ENCODE measurements around the gene NR0B2.
"Not testable (repeated sequence)": the region's sequence is repeated elsewhere in the genome, so short reads cannot be mapped to it uniquely, and the experiment has no call there.

NR0B2 gene

DNA sequence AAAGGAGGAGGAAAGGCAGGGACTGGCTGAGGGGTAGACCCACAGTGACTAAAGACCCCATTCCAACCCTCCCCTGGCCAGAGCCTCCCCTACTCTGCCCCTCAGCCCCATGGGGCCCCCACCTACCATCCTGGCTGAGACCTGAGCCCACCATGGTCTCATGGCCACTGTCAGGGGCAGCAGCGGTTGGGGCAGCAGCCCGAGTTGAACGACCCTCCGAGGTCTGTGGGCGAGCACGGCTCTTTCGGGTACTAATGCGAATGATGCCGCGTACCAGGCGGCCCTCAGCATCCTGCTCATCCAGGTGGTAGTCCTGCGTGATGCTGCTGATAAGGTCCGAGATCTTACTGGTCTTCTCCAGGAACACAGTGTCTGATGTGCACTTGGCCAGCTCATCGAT lies 37.4 kb upstream of the NR0B2 start:
- Histone ChIP-seq H3K36me3 (ENCODE audit: control insufficient read depth in 2 of 2, insufficient read depth in 2 of 2, low read length in 2 of 2) (peaks cover 33 to 35% of the 10 kb centered on the region in 2 donors), H3K27ac (ENCODE audit: low read depth in 2 of 2, low read length in 2 of 2) (no peak overlapping the region), H3K9me3 (ENCODE audit: control insufficient read depth in 2 of 2, low read length in 2 of 2) (no peaks in the 10 kb centered on the region), H3K9ac (ENCODE audit: low read depth in 1 of 2, low read length in 2 of 2) (no peak overlapping the region), H3K4me1 (ENCODE audit: control insufficient read depth in 2 of 2, insufficient read depth in 2 of 2, low read length in 2 of 2) (peaks cover 2 to 4% of the 10 kb centered on the region in 2 donors), H3K4me3 (ENCODE audit: low read length in 2 of 2) (no peak overlapping the region), H3K27me3 (ENCODE audit: control insufficient read depth in 2 of 2, insufficient read depth in 2 of 2, low read length in 2 of 2) (no peaks in the 10 kb centered on the region)

DNA sequence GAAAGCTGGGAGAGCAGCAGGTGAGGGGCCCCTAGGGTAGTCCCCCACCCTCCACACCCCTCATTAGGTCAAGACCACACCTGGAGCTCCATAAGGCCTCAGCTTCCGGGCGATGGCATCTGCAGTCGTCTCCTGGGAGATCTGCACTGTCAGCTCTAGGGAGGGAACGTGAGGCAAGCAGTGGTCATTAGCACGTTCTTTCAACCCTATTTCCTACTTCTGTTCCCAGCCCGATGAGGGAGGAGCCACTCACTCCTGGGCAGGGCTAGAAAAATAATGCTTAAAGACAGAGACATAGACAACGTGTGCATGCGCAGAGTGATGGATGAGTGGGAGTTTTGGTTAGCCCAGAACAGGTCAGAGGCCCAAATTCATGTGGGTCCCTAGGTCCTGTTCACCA lies 36.8 kb upstream of the NR0B2 start:
- Histone ChIP-seq H3K9me3 (ENCODE audit: control insufficient read depth in 2 of 2, low read length in 2 of 2) (no peaks in the 10 kb centered on the region), H3K36me3 (ENCODE audit: control insufficient read depth in 2 of 2, insufficient read depth in 2 of 2, low read length in 2 of 2) (peaks cover 36 to 38% of the 10 kb centered on the region in 2 donors), H3K4me1 (ENCODE audit: control insufficient read depth in 2 of 2, insufficient read depth in 2 of 2, low read length in 2 of 2) (peaks cover 5 to 10% of the 10 kb centered on the region in 2 donors), H3K27me3 (ENCODE audit: control insufficient read depth in 2 of 2, insufficient read depth in 2 of 2, low read length in 2 of 2) (no peaks in the 10 kb centered on the region), H3K4me3 (ENCODE audit: low read length in 2 of 2) (no peak overlapping the region), H3K9ac (ENCODE audit: low read depth in 1 of 2, low read length in 2 of 2) (no peak overlapping the region), H3K27ac (ENCODE audit: low read depth in 2 of 2, low read length in 2 of 2) (no peak overlapping the region)

GRCh38 chr1:26949926-26950319 lies 36.1 kb upstream of the NR0B2 start:
- Histone ChIP-seq H3K27ac (ENCODE audit: low read depth in 2 of 2, low read length in 2 of 2) (no peak overlapping the region), H3K36me3 (ENCODE audit: control insufficient read depth in 2 of 2, insufficient read depth in 2 of 2, low read length in 2 of 2) (peaks cover 42 to 45% of the 10 kb centered on the region in 2 donors), H3K4me1 (ENCODE audit: control insufficient read depth in 2 of 2, insufficient read depth in 2 of 2, low read length in 2 of 2) (peaks cover 10 to 16% of the 10 kb centered on the region in 2 donors), H3K27me3 (ENCODE audit: control insufficient read depth in 2 of 2, insufficient read depth in 2 of 2, low read length in 2 of 2) (no peaks in the 10 kb centered on the region), H3K4me3 (ENCODE audit: low read length in 2 of 2) (no peak overlapping the region), H3K9ac (ENCODE audit: low read depth in 1 of 2, low read length in 2 of 2) (no peak overlapping the region), H3K9me3 (ENCODE audit: control insufficient read depth in 2 of 2, low read length in 2 of 2) (no peaks in the 10 kb centered on the region)

DNA sequence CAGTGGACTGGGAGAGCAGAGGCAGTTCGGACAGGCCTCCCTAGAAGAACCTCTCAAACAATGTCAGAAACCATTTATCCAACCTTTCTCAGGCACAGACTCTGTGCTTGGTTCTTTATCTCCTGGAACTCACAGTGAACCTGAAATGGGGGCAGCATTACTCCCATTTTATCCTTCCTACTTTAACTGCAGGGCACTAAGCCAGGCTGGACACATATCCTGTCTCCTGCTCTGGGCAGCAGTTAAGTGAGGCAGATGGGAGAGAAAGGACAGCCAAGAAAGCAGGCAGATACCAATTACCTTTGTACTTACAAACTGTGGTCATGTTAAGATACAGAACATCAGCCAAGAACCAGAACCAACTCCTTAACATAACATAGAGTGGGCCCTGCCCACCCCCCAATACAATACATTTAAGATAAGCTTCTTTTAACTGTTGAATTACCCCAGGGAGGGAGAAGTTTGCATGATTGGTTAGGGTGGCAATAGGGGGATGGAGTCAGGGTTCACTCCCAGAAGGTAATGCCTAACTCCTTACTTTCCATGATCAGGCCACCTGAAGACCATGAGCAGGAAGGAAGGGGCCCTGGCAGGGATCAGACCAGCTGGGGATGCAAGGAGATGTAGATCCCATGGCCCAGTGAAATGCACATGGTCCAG lies 35.6 kb upstream of the NR0B2 start:
- Histone ChIP-seq H3K9me3 (ENCODE audit: control insufficient read depth in 2 of 2, low read length in 2 of 2) (no peaks in the 10 kb centered on the region), H3K9ac (ENCODE audit: low read depth in 1 of 2, low read length in 2 of 2) (no peak overlapping the region), H3K36me3 (ENCODE audit: control insufficient read depth in 2 of 2, insufficient read depth in 2 of 2, low read length in 2 of 2) (peaks cover 43 to 46% of the 10 kb centered on the region in 2 donors), H3K4me3 (ENCODE audit: low read length in 2 of 2) (no peak overlapping the region), H3K27me3 (ENCODE audit: control insufficient read depth in 2 of 2, insufficient read depth in 2 of 2, low read length in 2 of 2) (no peaks in the 10 kb centered on the region), H3K4me1 (ENCODE audit: control insufficient read depth in 2 of 2, insufficient read depth in 2 of 2, low read length in 2 of 2) (peaks cover 10 to 17% of the 10 kb centered on the region in 2 donors), H3K27ac (ENCODE audit: low read depth in 2 of 2, low read length in 2 of 2) (no peak overlapping the region)

DNA sequence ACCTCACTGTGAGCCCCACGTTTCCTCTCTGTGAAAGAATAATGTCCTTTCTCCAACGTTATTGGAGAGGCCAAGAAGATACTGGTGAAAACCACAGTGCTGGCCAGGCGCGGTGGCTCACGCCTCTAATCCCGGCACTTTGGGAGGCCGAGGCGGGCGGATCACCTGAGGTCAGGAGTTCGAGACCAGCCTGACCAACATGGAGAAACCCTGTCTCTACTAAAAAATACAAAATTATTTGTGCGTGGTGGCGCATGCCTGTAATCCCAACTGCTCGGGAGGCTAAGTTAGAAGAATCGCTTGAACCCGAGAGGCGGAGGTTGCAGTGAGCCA lies 34.9 kb upstream of the NR0B2 start:
- H3K9ac ChIP-seq (ENCODE audit: low read depth in 1 of 2, low read length in 2 of 2); H3K9me3 ChIP-seq (ENCODE audit: control insufficient read depth in 2 of 2, low read length in 2 of 2); H3K27ac ChIP-seq (ENCODE audit: low read depth in 2 of 2, low read length in 2 of 2); H3K27me3 ChIP-seq (ENCODE audit: control insufficient read depth in 2 of 2, insufficient read depth in 2 of 2, low read length in 2 of 2); H3K4me3 ChIP-seq (ENCODE audit: low read length in 2 of 2): not testable (repeated sequence)
- H3K36me3 ChIP-seq (ENCODE audit: control insufficient read depth in 2 of 2, insufficient read depth in 2 of 2, low read length in 2 of 2): peaks cover 43 to 52% of the 10 kb centered on the region in 2 donors
- H3K4me1 ChIP-seq (ENCODE audit: control insufficient read depth in 2 of 2, insufficient read depth in 2 of 2, low read length in 2 of 2): peaks cover 10 to 17% of the 10 kb centered on the region in 2 donors

DNA sequence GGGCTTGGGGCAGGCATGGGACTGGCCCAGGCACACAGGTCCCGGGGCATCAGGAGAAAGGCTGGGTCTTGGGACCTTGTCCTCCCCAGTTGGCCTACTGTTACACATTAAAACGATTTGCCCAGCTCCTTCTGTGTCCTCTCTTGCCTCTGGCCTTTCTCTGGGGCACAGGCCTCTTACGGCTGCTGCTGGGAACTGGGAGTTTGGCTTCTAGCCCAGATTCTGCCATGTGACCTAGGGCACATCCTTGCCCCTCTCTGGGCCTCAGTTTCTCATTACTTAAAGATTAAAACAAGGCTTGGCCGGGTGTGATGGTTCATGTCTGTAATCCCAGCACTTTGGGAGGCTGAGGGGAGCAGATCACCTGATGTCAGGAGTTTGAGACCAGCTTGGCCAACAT lies 32.5 kb upstream of the NR0B2 start:
- peak overlapping the region in 1 of 2 donors; percentile 45 for H3K9ac ChIP-seq (ENCODE audit: low read depth in 1 of 2, low read length in 2 of 2)
- H3K4me3 ChIP-seq (ENCODE audit: low read length in 2 of 2): no peak overlapping the region
- peak overlapping the region; percentile 66 to 67 for H3K27ac ChIP-seq (ENCODE audit: low read depth in 2 of 2, low read length in 2 of 2)
- no peaks in the 10 kb centered on the region for H3K27me3 ChIP-seq (ENCODE audit: control insufficient read depth in 2 of 2, insufficient read depth in 2 of 2, low read length in 2 of 2)
- no peaks in the 10 kb centered on the region for H3K9me3 ChIP-seq (ENCODE audit: control insufficient read depth in 2 of 2, low read length in 2 of 2)
- peaks cover 10 to 17% of the 10 kb centered on the region in 2 donors for H3K4me1 ChIP-seq (ENCODE audit: control insufficient read depth in 2 of 2, insufficient read depth in 2 of 2, low read length in 2 of 2)
- H3K36me3 ChIP-seq (ENCODE audit: control insufficient read depth in 2 of 2, insufficient read depth in 2 of 2, low read length in 2 of 2): peaks cover 52 to 67% of the 10 kb centered on the region in 2 donors

DNA sequence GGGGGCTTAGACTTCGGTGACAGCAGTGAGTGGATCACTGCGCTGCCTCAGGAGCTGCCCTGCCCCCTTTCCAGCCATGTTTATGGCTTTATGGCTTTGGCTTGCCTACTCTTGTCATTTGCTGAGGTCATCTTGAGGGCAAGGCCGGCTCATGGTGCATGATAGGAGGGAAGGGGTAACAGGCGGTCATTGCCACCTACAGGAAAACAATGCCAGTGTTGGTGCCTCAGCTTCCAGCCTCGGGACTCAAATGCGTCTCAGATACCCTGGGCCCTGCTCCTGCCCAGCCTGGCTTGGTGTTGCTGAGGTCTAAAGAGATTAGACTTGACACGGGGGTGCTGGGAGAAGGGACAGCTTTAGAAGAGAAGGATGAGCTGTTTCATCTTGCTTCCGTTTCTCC lies 32.0 kb upstream of the NR0B2 start:
- no peaks in the 10 kb centered on the region for H3K9me3 ChIP-seq (ENCODE audit: control insufficient read depth in 2 of 2, low read length in 2 of 2)
- peak overlapping the region; percentile 13 to 26 for H3K9ac ChIP-seq (ENCODE audit: low read depth in 1 of 2, low read length in 2 of 2)
- H3K27ac ChIP-seq (ENCODE audit: low read depth in 2 of 2, low read length in 2 of 2): peak overlapping the region; percentile 66 to 67
- no peaks in the 10 kb centered on the region for H3K27me3 ChIP-seq (ENCODE audit: control insufficient read depth in 2 of 2, insufficient read depth in 2 of 2, low read length in 2 of 2)
- H3K4me1 ChIP-seq (ENCODE audit: control insufficient read depth in 2 of 2, insufficient read depth in 2 of 2, low read length in 2 of 2): peaks cover 10 to 17% of the 10 kb centered on the region in 2 donors
- peaks cover 47 to 65% of the 10 kb centered on the region in 2 donors for H3K36me3 ChIP-seq (ENCODE audit: control insufficient read depth in 2 of 2, insufficient read depth in 2 of 2, low read length in 2 of 2)
- peak overlapping the region in 1 of 2 donors; percentile 26 for H3K4me3 ChIP-seq (ENCODE audit: low read length in 2 of 2)

DNA sequence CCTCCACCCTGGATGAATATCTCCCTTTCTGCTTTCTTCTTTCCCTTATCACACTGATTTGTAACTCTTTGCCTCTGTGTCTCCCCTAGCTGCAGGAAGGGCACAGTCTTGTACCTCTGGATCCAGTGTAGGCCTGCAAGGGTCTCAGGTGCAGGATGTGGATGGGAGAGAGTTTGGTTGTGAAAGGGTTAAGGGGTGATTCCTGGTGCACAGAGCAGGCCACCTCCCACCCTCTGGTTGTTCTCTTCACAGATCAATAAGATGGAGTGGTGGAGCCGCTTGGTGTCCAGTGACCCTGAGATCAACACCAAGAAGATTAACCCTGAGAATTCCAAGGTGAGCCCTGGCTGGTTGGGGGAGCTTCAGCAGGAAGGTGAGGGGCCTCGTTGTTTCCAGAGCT lies 31.4 kb upstream of the NR0B2 start:
- Histone ChIP-seq H3K36me3 (ENCODE audit: control insufficient read depth in 2 of 2, insufficient read depth in 2 of 2, low read length in 2 of 2) (peaks cover 42 to 62% of the 10 kb centered on the region in 2 donors), H3K9ac (ENCODE audit: low read depth in 1 of 2, low read length in 2 of 2) (peak overlapping the region; percentile 13 to 26), H3K27ac (ENCODE audit: low read depth in 2 of 2, low read length in 2 of 2) (peak overlapping the region; percentile 16 to 66)

GRCh38 chr1:26942656-26943055 lies 28.9 kb upstream of the NR0B2 start:
- Histone ChIP-seq H3K27me3 (ENCODE audit: control insufficient read depth in 2 of 2, insufficient read depth in 2 of 2, low read length in 2 of 2) (no peaks in the 10 kb centered on the region), H3K9me3 (ENCODE audit: control insufficient read depth in 2 of 2, low read length in 2 of 2) (no peaks in the 10 kb centered on the region), H3K9ac (ENCODE audit: low read depth in 1 of 2, low read length in 2 of 2) (no peak overlapping the region), H3K36me3 (ENCODE audit: control insufficient read depth in 2 of 2, insufficient read depth in 2 of 2, low read length in 2 of 2) (peaks cover 41 to 59% of the 10 kb centered on the region in 2 donors), H3K4me1 (ENCODE audit: control insufficient read depth in 2 of 2, insufficient read depth in 2 of 2, low read length in 2 of 2) (peaks cover 10 to 17% of the 10 kb centered on the region in 2 donors), H3K27ac (ENCODE audit: low read depth in 2 of 2, low read length in 2 of 2) (no peak overlapping the region), H3K4me3 (ENCODE audit: low read length in 2 of 2) (no peak overlapping the region)

More for the DNA sequence above, 31.4 kb upstream of the NR0B2 start:
- H3K9me3 ChIP-seq (ENCODE audit: control insufficient read depth in 2 of 2, low read length in 2 of 2): no peaks in the 10 kb centered on the region
- no peak overlapping the region for H3K4me3 ChIP-seq (ENCODE audit: low read length in 2 of 2)
- H3K27me3 ChIP-seq (ENCODE audit: control insufficient read depth in 2 of 2, insufficient read depth in 2 of 2, low read length in 2 of 2): no peaks in the 10 kb centered on the region
- H3K4me1 ChIP-seq (ENCODE audit: control insufficient read depth in 2 of 2, insufficient read depth in 2 of 2, low read length in 2 of 2): peaks cover 10 to 17% of the 10 kb centered on the region in 2 donors

DNA sequence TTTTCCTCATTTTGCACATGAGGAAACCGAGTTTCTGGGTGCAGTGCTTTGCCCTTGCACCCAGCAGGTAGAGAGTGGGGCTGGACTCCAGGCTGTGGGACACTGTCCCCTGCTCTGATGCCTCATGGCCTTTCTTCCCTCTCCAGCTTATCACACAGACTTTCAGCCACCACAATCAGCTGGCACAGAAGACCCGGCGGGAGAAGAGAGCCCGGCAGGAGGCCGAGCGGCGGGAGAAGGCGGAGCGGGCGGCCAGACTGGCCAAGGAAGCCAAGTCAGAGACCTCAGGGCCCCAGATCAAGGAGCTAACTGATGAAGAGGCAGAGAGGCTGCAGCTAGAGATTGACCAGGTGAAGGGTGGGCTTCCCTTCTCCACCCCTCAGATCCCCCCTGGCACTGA lies 27.5 kb upstream of the NR0B2 start:
- Histone ChIP-seq H3K9me3 (ENCODE audit: control insufficient read depth in 2 of 2, low read length in 2 of 2) (no peaks in the 10 kb centered on the region), H3K36me3 (ENCODE audit: control insufficient read depth in 2 of 2, insufficient read depth in 2 of 2, low read length in 2 of 2) (peaks cover 38 to 57% of the 10 kb centered on the region in 2 donors), H3K4me1 (ENCODE audit: control insufficient read depth in 2 of 2, insufficient read depth in 2 of 2, low read length in 2 of 2) (peaks cover 7 to 14% of the 10 kb centered on the region in 2 donors), H3K4me3 (ENCODE audit: low read length in 2 of 2) (no peak overlapping the region), H3K9ac (ENCODE audit: low read depth in 1 of 2, low read length in 2 of 2) (no peak overlapping the region), H3K27me3 (ENCODE audit: control insufficient read depth in 2 of 2, insufficient read depth in 2 of 2, low read length in 2 of 2) (no peaks in the 10 kb centered on the region), H3K27ac (ENCODE audit: low read depth in 2 of 2, low read length in 2 of 2) (no peak overlapping the region)
